Measurements from ENCODE around the gene SLC7A8. TPM values are rescaled to one million over a fixed set of nuclear protein-coding genes. Genes with fewer than 3 reads are reported as not detected.

The SLC7A8 gene
- total and polyA plus RNA-seq, 2 experiments from 2014 or later, result 117 to 124 TPM

GRCh38 chr14:23140371-23140770, 43.1 kb downstream of the SLC7A8 start:
- Mint-ChIP-seq H3K9me3 (no peaks in the 10 kb centered on the region), H3K4me3 (no peak overlapping the region), H3K4me1 (no peaks in the 10 kb centered on the region), H3K27ac (peak overlapping the region; percentile 66; the same call in 1 of the 2 replicates), H3K27me3 (ENCODE audit: insufficient read depth, low read depth, poor library complexity) (peaks cover 3% of the 10 kb centered on the region), H3K36me3 (ENCODE audit: low read depth) (peaks cover 71% of the 10 kb centered on the region)
- ATAC-seq (no peak), DNase-seq (ENCODE audit: low spot score) (no peak)
- Histone ChIP-seq H3K27ac (ENCODE audit: low read depth) (0 out of 2 replicates have a peak overlapping the region, but pooled peaks have one; percentile 26), H2AFZ (no peak overlapping the region), H3K4me2 (no peak overlapping the region), H3F3A (replicated peaks; ENCODE audit: low read depth) (no peaks in the 10 kb centered on the region), H3K4me3 (no peak overlapping the region), H3K79me2 (replicated peaks; ENCODE audit: insufficient read depth) (no peaks in the 10 kb centered on the region), H4K20me1 (replicated peaks; ENCODE audit: insufficient read depth) (peaks cover 3% of the 10 kb centered on the region; the same call in 1 of the 2 replicates), H3K4me1 (ENCODE audit: insufficient read depth) (no peaks in the 10 kb centered on the region), H3K9me2 (ENCODE audit: insufficient read depth) (no peaks in the 10 kb centered on the region), H3K36me3 (ENCODE audit: insufficient read depth) (peaks cover 29% of the 10 kb centered on the region), H3K27me3 (ENCODE audit: insufficient read depth) (no peaks in the 10 kb centered on the region)
- TF ChIP-seq CTCF (conservative IDR thresholded peaks at IDR 0.05; ENCODE audit: low read depth in 2 of 2), result 0 out of 4 replicates have a peak, but pooled peaks of 1 of the 2 experiments have one; percentile 7
- TF ChIP-seq REST (IDR thresholded peaks at IDR 0.05; ENCODE audit: unreplicated experiment), result no peak

DNA sequence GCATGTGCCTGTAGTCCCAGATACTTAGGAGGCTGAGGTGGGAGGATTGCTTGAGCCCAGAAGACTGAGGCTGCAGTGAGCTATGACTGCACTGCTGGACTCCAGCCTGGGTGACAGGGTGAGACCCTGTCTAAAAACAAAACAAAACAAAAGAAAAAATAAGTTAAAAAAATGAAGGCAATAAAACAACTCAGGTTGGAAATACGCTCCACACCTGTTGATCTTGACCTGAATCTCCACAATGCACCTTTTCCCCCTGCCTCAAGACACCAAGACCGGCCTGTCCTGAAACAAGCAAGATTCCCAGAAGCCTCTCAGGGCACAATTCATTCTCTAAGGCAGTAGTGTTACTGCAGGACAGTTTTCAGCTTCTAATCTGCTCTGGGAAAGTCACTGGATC, 43.6 kb downstream of the SLC7A8 start:
- Histone ChIP-seq H3K79me2 (replicated peaks; ENCODE audit: insufficient read depth) (no peaks in the 10 kb centered on the region), H3K4me2 (no peak overlapping the region), H3K36me3 (ENCODE audit: insufficient read depth) (peaks cover 29% of the 10 kb centered on the region), H3K4me3 (no peak overlapping the region), H3K27ac (ENCODE audit: low read depth) (no peak overlapping the region), H3K4me1 (ENCODE audit: insufficient read depth) (no peaks in the 10 kb centered on the region), H4K20me1 (replicated peaks; ENCODE audit: insufficient read depth) (peaks cover 3% of the 10 kb centered on the region; the same call in 1 of the 2 replicates), H3K27me3 (ENCODE audit: insufficient read depth) (no peaks in the 10 kb centered on the region), H3F3A (replicated peaks; ENCODE audit: low read depth) (no peaks in the 10 kb centered on the region), H3K9me2 (ENCODE audit: insufficient read depth) (no peaks in the 10 kb centered on the region), H2AFZ (no peak overlapping the region)
- H3K4me3 Mint-ChIP-seq, result no peak overlapping the region
- H3K27ac Mint-ChIP-seq, result peak overlapping the region; percentile 66
- DNase-seq (ENCODE audit: low spot score) (no peak), ATAC-seq (no peak)
- H3K9me3 Mint-ChIP-seq, result no peaks in the 10 kb centered on the region
- peaks cover 3% of the 10 kb centered on the region for H3K27me3 Mint-ChIP-seq (ENCODE audit: insufficient read depth, low read depth, poor library complexity)
- no peaks in the 10 kb centered on the region for H3K4me1 Mint-ChIP-seq
- peaks cover 71% of the 10 kb centered on the region for H3K36me3 Mint-ChIP-seq (ENCODE audit: low read depth)
- TF ChIP-seq EZH2 (IDR thresholded peaks at IDR 0.05; ENCODE audit: low read depth, unreplicated experiment), result no peak
- TF ChIP-seq ZNF114 (CRISPR knock-in tag; IDR thresholded peaks at IDR 0.05), result no peak
- TF ChIP-seq ZNF331 (CRISPR knock-in tag; IDR thresholded peaks at IDR 0.05; ENCODE audit: low read depth), result no peak
- no peak for TF ChIP-seq CTCF (conservative IDR thresholded peaks at IDR 0.05; ENCODE audit: low read depth in 2 of 2)
- TF ChIP-seq JUNB (IDR thresholded peaks at IDR 0.05; ENCODE audit: unreplicated experiment), result no peak
- no peak for TF ChIP-seq POLR2AphosphoS5 (IDR thresholded peaks at IDR 0.05; ENCODE audit: low read depth)
- TF ChIP-seq STAT1 (IDR thresholded peaks at IDR 0.05; ENCODE audit: unreplicated experiment), result no peak
- TF ChIP-seq EZH2phosphoT487 (IDR thresholded peaks at IDR 0.05; ENCODE audit: unreplicated experiment), result no peak
- no peak for TF ChIP-seq CREB1 (CRISPR knock-in tag; IDR thresholded peaks at IDR 0.05; ENCODE audit: low read depth)
- TF ChIP-seq REST (IDR thresholded peaks at IDR 0.05; ENCODE audit: unreplicated experiment), result no peak
